ENCODE data around the gene MTM1. TPM values are rescaled to one million over a fixed set of nuclear protein-coding genes. Genes with fewer than 3 reads are reported as not detected.

The MTM1 gene
- total RNA-seq, 1 donor from 2014 or later = 15.3 TPM

GRCh38 chrX:150680974-150681373 lies 112.6 kb downstream of the MTM1 start:
- no peaks in the 10 kb centered on the region for H3K36me3 ChIP-seq
- peak; percentile 34 for DNase-seq (ENCODE audit: low spot score)
- Mint-ChIP-seq H3K27ac (no peak overlapping the region), H3K9me3 (peaks cover 2% of the 10 kb centered on the region), H3K36me3 (no peaks in the 10 kb centered on the region), H3K4me1 (no peaks in the 10 kb centered on the region), H3K4me3 (no peak overlapping the region), H3K27me3 (ENCODE audit: insufficient read depth, low read depth) (peaks cover 2% of the 10 kb centered on the region)
- H4K20me1 ChIP-seq (ENCODE audit: low read depth) = no peaks in the 10 kb centered on the region
- H3K9me3 ChIP-seq (ENCODE audit: low read depth) = peaks cover 4% of the 10 kb centered on the region
- no peaks in the 10 kb centered on the region for H3K4me1 ChIP-seq
- TF ChIP-seq EZH2 (IDR thresholded peaks at IDR 0.05) (no peak), CTCF (IDR thresholded peaks at IDR 0.05) (peak; percentile 61), EZH2phosphoT487 (IDR thresholded peaks at IDR 0.05) (no peak)
- no peak overlapping the region for H2AFZ ChIP-seq (replicated peaks)
- H3K9ac ChIP-seq = no peak overlapping the region
- H3K79me2 ChIP-seq (ENCODE audit: low read depth) = no peaks in the 10 kb centered on the region
- H3K27me3 ChIP-seq = no peaks in the 10 kb centered on the region
- no peaks in the 10 kb centered on the region for H3F3A ChIP-seq (ENCODE audit: low read depth)
- no peak overlapping the region for H3K4me2 ChIP-seq
- no peak overlapping the region for H3K27ac ChIP-seq
- H3K4me3 ChIP-seq = no peak overlapping the region

GRCh38 chrX:150683112-150683511 lies 114.7 kb downstream of the MTM1 start:
- no peak overlapping the region for H3K27ac ChIP-seq
- no peak for TF ChIP-seq CTCF (IDR thresholded peaks at IDR 0.05)
- TF ChIP-seq EZH2 (IDR thresholded peaks at IDR 0.05) = no peak
- Mint-ChIP-seq H3K4me3 (no peak overlapping the region), H3K4me1 (no peaks in the 10 kb centered on the region), H3K9me3 (peaks cover 2% of the 10 kb centered on the region), H3K27me3 (ENCODE audit: insufficient read depth, low read depth) (peaks cover 7% of the 10 kb centered on the region), H3K27ac (no peak overlapping the region), H3K36me3 (no peaks in the 10 kb centered on the region)
- H2AFZ ChIP-seq (replicated peaks) = no peak overlapping the region
- no peaks in the 10 kb centered on the region for H3K36me3 ChIP-seq
- H3K9me3 ChIP-seq (ENCODE audit: low read depth) = peaks cover 4% of the 10 kb centered on the region
- H3F3A ChIP-seq (ENCODE audit: low read depth) = no peaks in the 10 kb centered on the region
- DNase-seq (ENCODE audit: low spot score) = no peak
- no peaks in the 10 kb centered on the region for H4K20me1 ChIP-seq (ENCODE audit: low read depth)
- no peaks in the 10 kb centered on the region for H3K4me1 ChIP-seq
- no peak overlapping the region for H3K4me2 ChIP-seq
- H3K27me3 ChIP-seq = no peaks in the 10 kb centered on the region
- no peak overlapping the region for H3K9ac ChIP-seq
- no peak overlapping the region for H3K4me3 ChIP-seq
- H3K79me2 ChIP-seq (ENCODE audit: low read depth) = no peaks in the 10 kb centered on the region

DNA sequence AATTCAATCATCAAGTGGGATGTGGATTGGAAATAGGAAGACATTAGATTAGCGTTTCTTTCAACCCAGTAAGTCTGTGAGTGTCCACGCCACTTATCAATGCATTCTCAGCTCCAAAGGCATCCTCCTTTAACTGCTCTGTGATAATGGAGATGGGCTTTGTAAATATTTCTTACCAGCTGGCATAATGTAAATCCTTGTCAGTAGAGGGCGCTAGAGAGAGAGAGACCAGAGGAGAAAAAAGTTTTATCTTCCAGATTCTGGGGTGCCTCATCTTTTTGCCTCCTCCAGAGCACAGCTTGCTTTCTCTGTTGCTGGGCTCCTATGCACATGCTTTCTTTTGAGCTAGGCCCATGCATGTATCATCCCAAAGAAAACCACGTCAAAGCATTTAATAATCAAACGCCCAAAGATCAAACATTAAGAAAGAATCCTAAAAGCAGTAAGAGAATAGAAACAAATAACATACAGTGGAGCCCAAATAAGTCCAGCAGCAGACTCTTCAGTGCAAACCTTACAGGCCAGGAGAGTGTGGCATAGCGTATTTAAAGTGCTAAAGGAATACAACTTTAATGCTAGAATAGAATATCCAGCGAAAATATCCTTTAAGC lies 115.2 kb downstream of the MTM1 start:
- TF ChIP-seq CTCF (IDR thresholded peaks at IDR 0.05) (peak; percentile 64), EZH2 (IDR thresholded peaks at IDR 0.05) (no peak), EZH2phosphoT487 (IDR thresholded peaks at IDR 0.05) (no peak)
- H3K79me2 ChIP-seq (ENCODE audit: low read depth) = no peaks in the 10 kb centered on the region
- no peak overlapping the region for H3K4me3 ChIP-seq
- Mint-ChIP-seq H3K4me3 (no peak overlapping the region), H3K9me3 (peaks cover 7% of the 10 kb centered on the region), H3K4me1 (peaks cover 3% of the 10 kb centered on the region), H3K27ac (no peak overlapping the region), H3K36me3 (no peaks in the 10 kb centered on the region), H3K27me3 (ENCODE audit: insufficient read depth, low read depth) (peaks cover 10% of the 10 kb centered on the region)
- no peaks in the 10 kb centered on the region for H3F3A ChIP-seq (ENCODE audit: low read depth)
- no peak overlapping the region for H3K4me2 ChIP-seq
- no peak overlapping the region for H3K27ac ChIP-seq
- no peaks in the 10 kb centered on the region for H3K36me3 ChIP-seq
- H3K27me3 ChIP-seq = no peaks in the 10 kb centered on the region
- no peak overlapping the region for H3K9ac ChIP-seq
- H3K9me3 ChIP-seq (ENCODE audit: low read depth) = peaks cover 4% of the 10 kb centered on the region
- peak; percentile 55 for DNase-seq (ENCODE audit: low spot score)
- H4K20me1 ChIP-seq (ENCODE audit: low read depth) = no peaks in the 10 kb centered on the region
- peak overlapping the region; percentile 80 for H2AFZ ChIP-seq (replicated peaks)
- no peaks in the 10 kb centered on the region for H3K4me1 ChIP-seq
